Coronary artery (tissue), 2 donors: ENCODE results near the gene DRD4.

Experiments
- DNase-seq: peaks from one replicate; pipeline ENCODE4 v3.0.0-alpha.2; 2017; ENCODE audit warnings: low spot score
- H3K27ac ChIP-seq, 2 donors: fragments of 200-600 bp; sonication (generic); one replicate each; pipeline ENCODE4 v1.5.1; 2016 to 2019
- H3K4me3 ChIP-seq: fragments of 200-600 bp; sonication (generic); 2 replicates; pipeline ENCODE4 v1.5.1; 2016; ENCODE audit warnings: mild to moderate bottlenecking, moderate library complexity
- TF ChIP-seq, protein P1 (sequence below): fragments of 200-600 bp; sonication (generic); IDR thresholded peaks from one replicate; pipeline ENCODE4 v1.5.1; 2019; ENCODE audit warnings: antibody characterized with exemption

Gene DRD4

DNA sequence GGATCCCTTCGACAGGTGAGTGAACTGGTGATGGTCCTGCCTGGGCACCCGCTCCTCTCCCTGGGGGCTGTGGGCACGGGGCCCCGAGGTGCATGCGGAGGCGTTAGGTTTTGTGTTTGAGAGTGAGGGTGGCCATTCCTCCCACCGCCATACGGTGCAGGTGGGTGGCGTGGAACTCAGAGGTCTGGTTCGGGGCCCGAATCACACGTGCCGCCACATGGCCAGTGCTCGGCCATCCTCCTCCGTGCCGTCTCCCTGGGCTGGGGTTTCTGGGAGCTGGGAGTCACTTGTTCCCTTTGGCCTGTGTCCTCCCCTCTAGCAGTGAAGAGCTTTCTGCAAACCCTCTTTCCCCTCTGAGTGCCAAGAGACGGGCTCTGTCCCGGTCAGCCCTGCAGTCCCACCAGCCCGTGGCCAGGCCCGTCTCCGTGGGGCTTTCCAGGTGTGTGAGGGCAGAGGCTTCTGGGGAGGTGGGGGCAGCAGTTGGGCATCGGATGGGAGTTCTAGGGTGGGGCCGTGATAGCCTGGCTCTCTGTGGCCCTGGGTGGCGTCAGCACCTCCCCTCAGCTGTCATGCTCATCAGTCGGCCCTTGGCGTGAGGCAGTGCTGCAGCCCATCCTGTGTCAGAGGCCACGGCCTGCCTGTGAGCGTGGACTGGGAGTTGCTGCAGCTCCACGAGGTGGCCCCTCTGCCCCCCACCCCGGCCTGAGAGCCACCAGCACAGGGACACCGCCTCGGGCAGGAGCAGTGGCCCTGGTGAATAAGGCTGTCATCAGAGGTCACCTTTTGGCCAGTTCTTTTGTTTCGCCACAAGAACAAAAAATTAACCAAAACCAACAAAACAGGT lies 31.6 kb upstream of the DRD4 start:
- peak overlapping the region in 1 of 2 donors; percentile 40 for H3K27ac ChIP-seq
- TF ChIP-seq, protein P1, sequence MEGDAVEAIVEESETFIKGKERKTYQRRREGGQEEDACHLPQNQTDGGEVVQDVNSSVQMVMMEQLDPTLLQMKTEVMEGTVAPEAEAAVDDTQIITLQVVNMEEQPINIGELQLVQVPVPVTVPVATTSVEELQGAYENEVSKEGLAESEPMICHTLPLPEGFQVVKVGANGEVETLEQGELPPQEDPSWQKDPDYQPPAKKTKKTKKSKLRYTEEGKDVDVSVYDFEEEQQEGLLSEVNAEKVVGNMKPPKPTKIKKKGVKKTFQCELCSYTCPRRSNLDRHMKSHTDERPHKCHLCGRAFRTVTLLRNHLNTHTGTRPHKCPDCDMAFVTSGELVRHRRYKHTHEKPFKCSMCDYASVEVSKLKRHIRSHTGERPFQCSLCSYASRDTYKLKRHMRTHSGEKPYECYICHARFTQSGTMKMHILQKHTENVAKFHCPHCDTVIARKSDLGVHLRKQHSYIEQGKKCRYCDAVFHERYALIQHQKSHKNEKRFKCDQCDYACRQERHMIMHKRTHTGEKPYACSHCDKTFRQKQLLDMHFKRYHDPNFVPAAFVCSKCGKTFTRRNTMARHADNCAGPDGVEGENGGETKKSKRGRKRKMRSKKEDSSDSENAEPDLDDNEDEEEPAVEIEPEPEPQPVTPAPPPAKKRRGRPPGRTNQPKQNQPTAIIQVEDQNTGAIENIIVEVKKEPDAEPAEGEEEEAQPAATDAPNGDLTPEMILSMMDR = no peak
- no peak for DNase-seq
- H3K4me3 ChIP-seq = no peak overlapping the region

DNA sequence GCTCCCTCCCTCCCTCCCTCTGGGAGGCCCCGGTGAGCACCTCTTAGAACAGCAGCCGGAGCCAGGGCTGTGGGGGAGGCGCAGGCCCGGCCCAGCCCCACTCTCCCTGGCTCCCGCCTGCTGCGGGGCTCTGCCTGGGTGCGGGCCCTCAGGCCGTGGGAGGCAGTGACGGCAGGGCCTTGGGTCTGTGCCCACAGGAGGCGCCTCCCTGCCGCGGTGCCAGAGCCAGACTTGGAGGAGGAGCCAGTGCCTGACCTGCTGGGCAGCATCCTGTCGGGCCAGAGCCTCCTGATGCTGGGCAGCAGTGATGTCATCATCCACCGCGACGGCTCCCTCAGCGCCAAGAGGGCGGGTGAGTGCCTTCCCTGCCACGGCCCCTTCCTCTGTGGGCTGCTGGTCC lies 30.8 kb upstream of the DRD4 start:
- Histone ChIP-seq H3K4me3 (no peak overlapping the region), H3K27ac (peak overlapping the region in 1 of 2 donors; percentile 40)
- TF ChIP-seq, protein P1 = no peak
- DNase-seq = no peak

DNA sequence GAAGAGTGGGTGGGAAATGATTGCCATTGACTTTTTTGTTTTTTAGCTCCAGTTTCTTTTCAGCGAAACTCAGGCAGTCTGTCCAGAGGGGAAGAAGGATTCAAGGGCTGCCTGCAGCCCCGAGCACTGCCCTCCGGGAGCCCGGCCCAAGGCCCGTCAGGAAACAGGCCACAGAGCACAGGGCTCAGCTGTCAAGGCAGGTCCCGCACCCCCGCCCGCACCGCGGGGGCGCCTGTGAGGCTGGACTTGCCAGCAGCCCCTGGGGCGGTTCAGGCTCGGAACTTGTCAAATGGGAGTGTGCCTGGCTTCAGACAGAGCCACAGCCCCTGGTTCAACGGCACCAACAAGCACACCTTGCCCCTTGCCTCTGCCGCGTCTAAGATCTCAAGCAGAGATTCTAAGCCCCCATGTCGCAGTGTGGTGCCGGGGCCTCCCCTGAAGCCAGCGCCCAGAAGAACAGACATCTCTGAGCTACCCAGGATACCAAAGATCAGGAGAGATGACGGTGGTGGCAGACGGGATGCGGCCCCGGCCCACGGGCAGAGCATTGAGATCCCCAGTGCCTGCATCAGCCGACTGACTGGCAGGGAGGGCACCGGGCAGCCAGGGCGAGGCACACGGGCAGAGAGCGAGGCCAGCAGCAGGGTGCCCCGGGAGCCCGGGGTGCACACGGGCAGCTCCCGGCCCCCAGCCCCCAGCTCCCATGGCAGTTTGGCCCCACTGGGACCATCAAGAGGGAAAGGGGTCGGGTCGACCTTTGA lies 29.9 kb upstream of the DRD4 start:
- TF ChIP-seq, protein P1 = no peak
- no peak overlapping the region for H3K27ac ChIP-seq
- no peak overlapping the region for H3K4me3 ChIP-seq
- DNase-seq = no peak

DNA sequence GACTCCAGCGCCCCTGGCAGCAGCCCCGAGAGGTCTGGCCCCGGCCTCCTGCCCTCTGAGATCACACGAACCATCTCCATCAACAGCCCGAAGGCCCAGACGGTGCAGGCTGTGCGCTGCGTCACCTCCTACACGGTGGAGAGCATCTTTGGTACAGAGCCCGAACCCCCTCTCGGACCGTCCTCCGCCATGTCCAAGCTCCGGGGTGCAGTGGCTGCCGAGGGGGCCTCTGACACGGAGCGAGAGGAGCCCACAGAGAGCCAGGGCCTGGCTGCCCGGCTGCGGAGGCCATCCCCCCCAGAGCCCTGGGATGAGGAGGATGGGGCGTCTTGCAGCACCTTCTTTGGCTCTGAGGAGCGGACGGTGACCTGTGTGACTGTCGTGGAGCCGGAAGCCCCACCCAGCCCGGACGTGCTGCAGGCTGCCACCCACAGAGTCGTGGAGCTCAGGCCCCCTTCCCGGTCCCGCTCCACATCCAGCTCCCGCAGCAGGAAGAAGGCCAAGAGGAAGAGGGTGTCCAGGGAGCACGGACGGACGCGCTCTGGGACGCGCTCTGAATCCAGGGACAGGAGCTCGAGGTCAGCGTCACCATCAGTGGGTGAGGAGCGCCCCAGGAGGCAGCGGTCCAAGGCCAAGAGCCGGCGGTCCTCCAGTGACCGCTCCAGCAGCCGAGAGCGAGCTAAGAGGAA lies 29.0 kb upstream of the DRD4 start:
- TF ChIP-seq, protein P1 = no peak
- no peak for DNase-seq
- Histone ChIP-seq H3K4me3 (no peak overlapping the region), H3K27ac (no peak overlapping the region)

DNA sequence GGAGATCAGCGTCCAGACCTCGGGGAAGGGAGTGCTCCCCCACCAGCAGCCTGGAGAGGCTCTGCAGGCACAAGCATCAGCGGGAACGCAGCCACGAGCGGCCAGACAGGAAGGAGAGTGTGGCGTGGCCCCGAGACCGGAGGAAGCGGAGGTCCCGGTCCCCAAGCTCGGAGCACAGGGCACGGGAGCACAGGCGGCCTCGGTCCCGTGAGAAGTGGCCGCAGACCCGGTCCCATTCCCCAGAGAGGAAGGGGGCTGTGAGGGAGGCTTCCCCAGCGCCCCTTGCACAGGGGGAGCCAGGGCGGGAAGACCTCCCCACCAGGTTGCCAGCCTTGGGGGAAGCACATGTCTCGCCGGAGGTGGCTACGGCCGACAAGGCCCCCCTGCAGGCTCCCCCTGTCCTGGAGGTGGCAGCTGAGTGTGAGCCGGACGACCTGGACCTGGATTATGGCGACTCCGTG lies 28.2 kb upstream of the DRD4 start:
- Histone ChIP-seq H3K4me3 (no peak overlapping the region), H3K27ac (no peak overlapping the region)
- no peak for DNase-seq
- TF ChIP-seq, protein P1 = no peak

DNA sequence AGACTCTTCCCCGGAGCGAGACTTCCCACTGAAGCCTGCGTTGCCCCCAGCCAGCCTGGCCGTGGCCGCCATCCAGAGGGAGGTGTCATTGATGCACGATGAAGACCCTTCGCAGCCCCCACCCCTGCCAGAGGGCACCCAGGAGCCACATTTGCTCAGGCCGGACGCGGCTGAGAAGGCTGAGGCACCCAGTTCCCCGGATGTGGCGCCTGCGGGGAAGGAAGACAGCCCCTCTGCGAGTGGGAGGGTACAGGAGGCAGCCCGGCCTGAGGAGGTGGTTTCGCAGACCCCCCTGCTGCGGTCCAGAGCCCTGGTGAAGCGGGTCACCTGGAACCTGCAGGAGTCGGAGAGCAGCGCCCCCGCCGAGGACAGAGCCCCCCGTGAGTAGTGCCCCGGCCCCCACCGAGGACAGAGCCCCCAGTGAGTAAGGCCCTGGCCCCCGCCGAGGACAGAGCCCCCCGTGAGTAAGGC lies 27.7 kb upstream of the DRD4 start:
- DNase-seq = no peak
- TF ChIP-seq, protein P1 = no peak

More for the DNA sequence above, 27.7 kb upstream of the DRD4 start:
- H3K4me3 ChIP-seq = no peak overlapping the region
- no peak overlapping the region for H3K27ac ChIP-seq
